Activated CD4-positive, alpha-beta T cell treated with anti-CD3 and anti-CD28 coated beads, Interleukin-2, amount 50 U/mL, for 24 hours (primary cell): ENCODE results near the gene SCN5A.
"Not testable (repeated sequence)": the region's sequence is repeated elsewhere in the genome, so short reads cannot be mapped to it uniquely, and the experiment has no call there.

Source experiments
- DNase-seq, 2 donors: peaks; one replicate each; pipeline ENCODE4 v3.0.0-alpha.2; 2020; ENCODE audit warnings: low read depth in 1 of 2, low spot score in 1 of 2

SCN5A gene

GRCh38 chr3:38580450-38581382 is 68.8 kb downstream of the SCN5A start:
- no peak for DNase-seq

- DNase-seq: no peak
These were observed 69.7 kb downstream of the SCN5A start for GRCh38 chr3:38579551-38580449.

- DNase-seq: no peak
These were observed 70.3 kb downstream of the SCN5A start for GRCh38 chr3:38579141-38579540.

GRCh38 chr3:38578551-38578950 is 70.9 kb downstream of the SCN5A start:
- no peak for DNase-seq

GRCh38 chr3:38578081-38578475 is 71.4 kb downstream of the SCN5A start:
- DNase-seq: no peak

GRCh38 chr3:38577371-38578080 is 72.0 kb downstream of the SCN5A start:
- DNase-seq: no peak

GRCh38 chr3:38576526-38577370 is 72.7 kb downstream of the SCN5A start:
- no peak for DNase-seq

- DNase-seq: no peak
These were observed 73.4 kb downstream of the SCN5A start for GRCh38 chr3:38576131-38576525.

- no peak for DNase-seq
These were observed 74.1 kb downstream of the SCN5A start for GRCh38 chr3:38575279-38575843.

- no peak for DNase-seq
These were observed 74.8 kb downstream of the SCN5A start for GRCh38 chr3:38574411-38575278.

- no peak for DNase-seq
These were observed 75.9 kb downstream of the SCN5A start for GRCh38 chr3:38573556-38573955.

- DNase-seq: no peak
These were observed 76.4 kb downstream of the SCN5A start for GRCh38 chr3:38573111-38573510.

- no peak for DNase-seq
These were observed 82.0 kb downstream of the SCN5A start for GRCh38 chr3:38567498-38567897.

GRCh38 chr3:38566794-38567193 is 82.7 kb downstream of the SCN5A start:
- DNase-seq: not testable (repeated sequence)

GRCh38 chr3:38566215-38566528 is 83.3 kb downstream of the SCN5A start:
- no peak for DNase-seq

- DNase-seq: no peak
These were observed 83.9 kb downstream of the SCN5A start for GRCh38 chr3:38565339-38566214.

GRCh38 chr3:38564631-38565338 is 84.7 kb downstream of the SCN5A start:
- DNase-seq: no peak

- no peak for DNase-seq
These were observed 85.6 kb downstream of the SCN5A start for GRCh38 chr3:38563886-38564270.
